HG02840 (cell line): ENCODE measurements around the gene RIBC1.
"Not testable (repeated sequence)": the region's sequence is repeated elsewhere in the genome, so short reads cannot be mapped to it uniquely, and the experiment has no call there.

ENCODE experiments used
- ATAC-seq: cut with Tn5 transposase; IDR thresholded peaks from one replicate; pipeline ENCODE4 v1.9.1; 2021; ENCODE audit warnings: mild to moderate bottlenecking, moderate library complexity, moderate number of reproducible peaks; ENCODE audit not compliant: unreplicated experiment, low FRiP score

The RIBC1 gene

DNA sequence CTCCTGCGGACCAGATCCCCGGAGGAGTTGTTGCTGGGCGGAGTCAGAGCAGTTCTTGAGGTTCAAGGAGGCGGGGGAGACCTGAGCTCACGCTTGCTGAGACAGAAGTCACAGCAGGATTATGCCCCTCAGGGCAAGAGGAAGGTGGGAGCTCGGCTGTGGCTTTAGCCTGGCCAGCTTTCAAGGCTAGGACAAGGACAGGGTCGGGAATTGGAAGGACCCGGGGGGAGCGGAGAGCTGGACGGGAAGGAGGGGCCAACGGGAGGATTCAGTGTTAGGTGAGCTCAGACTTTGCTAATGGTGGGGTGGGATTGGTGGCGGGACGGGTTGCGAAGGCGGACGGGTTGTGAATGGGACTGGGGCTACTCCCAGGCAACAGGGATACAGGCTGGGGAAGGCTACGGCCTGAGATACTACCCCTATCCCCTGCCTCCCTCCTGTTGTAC, at the start of gene RIBC1:
RIBC1 (plus strand) TSS at position 13 of the 446 bp plus-strand sequence. CDS start 3,404 bp downstream, outside the sequence.
- no peak for ATAC-seq

DNA sequence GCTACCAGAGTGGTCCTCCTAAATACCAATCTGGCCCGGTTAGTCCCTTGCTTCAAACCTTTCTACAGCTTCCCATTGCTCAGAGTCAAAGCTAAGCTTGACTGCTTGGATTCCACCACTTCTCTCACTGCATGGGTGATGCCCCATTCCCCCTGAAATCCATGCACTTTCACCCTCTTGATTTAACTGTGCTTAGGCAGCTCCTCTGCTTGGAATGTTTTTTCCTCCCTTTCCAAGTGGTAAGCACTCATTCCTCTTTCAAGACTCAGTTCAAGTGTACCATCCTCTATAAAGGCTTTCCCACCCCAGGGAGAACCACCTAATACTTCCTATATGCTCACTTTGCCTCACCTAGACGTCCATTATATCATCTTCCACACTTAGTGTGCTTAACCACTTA, 49.4 kb upstream of the RIBC1 start:
- ATAC-seq = no peak

DNA sequence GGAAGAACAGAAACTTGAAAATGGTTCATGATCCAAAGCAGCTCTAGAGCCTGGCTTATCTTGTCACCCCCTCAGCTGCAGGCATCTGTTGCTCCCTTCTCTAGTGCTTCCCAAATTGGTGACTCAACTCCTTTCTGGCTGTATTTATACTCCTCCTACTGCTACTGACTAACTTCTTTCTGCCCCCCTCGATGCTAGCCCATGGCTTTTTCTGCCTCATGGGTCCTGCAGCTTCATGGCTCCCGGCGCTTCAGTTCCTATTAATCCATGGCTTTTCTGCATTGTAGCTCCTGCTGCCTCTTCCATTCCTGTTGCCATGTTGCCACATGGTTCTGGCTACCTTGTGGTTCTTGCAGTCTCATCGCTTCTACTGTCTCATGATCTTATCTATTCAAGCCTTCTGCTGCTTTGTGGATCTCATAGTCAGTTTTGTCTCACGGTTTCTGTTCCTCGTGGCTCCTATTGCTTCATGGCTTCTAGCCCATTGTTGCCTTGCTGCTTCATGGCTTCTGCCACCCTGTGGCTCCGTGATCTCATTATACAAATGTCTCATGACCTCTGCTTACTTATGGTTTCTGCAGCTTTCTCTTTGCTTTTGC, 48.4 kb upstream of the RIBC1 start:
- no peak for ATAC-seq

DNA sequence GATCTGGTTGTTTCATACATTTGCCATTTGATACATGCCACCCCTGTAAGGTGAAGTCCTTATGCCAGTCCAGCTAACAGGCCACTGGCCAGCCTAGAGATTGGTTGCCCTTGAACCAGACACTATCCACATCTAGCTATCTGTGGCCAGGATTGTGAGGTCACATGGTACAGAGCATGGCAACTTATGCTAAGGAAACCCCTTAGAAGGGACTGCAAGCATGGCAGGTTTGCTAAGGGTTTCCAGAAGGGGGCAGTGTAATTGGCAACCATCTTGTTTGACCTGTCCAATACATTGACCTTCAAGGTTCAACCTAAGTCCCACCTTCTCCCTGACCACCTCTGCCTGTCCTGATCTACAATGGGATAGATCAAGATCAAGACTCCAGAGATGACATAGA, 47.8 kb upstream of the RIBC1 start:
- ATAC-seq = no peak

DNA sequence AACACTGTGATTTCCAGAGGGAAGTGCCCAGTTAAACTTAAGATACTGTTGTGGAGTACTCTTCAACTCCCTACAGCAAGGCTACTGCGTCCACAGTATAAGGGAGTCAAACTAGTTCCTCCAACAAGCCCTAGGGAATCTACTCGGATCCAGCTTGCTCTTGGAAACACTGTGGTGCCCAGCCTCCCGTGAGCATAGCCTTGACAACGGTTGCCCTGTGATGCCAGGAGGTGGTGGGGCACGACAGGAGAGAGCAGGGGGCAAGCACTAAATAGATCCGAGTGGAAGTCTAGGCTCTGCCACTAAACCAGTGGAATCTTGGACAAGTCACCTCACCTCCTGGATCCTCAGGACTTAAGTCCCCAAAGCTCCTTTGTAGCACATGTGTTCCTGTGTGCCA, 45.8 kb upstream of the RIBC1 start:
- no peak for ATAC-seq

DNA sequence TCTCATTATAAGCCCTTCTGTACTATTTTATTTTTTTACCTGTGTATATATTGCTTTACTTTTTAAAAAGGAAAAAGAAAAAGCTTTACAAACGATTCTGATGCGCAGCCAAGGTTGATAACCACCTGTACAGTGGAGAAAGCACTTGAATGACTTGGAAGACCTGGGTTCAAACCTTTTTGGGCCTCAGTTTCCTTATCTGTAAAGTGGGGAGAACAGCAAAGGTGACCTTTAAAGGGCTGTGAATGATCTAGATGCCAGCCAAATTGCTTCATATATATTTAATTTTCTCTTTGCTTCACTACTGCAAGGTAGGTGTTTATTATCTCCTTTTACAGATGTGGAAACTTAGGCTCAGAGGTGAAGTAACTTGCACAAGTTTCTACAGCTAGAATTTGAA, 45.2 kb upstream of the RIBC1 start:
- ATAC-seq = no peak

DNA sequence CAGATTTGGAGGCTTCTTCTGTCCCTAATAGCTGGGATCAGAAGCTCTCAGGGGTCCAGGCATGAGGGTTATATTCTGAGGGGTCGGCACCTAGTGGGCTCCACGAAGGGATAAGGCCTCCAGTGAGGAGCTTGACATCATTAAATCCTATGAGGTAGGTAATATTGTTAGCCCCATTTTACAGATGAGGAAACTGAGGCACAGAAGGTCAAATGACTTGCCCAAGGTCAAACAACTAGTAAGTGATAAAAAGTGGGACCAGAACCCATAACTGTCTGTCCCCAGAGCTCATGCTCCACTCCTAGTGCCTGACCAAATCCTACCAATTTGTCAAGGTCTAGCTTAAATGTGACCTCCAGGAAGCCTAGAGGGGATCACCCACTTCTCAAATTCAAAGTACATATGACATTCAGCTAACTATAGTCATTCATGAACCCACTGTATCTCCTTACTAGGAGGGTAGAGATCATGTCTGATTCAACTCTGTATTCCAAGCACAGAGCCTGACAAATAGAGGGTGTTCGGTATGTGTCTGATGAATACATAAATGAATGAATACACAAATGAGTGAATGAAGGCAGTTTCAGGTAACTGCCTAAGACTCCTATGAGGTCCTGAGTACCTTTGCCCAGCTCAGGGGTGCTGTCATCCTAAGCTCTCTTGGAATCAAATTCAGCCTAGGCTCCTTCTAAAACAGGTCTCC, 43.5 kb upstream of the RIBC1 start:
- ATAC-seq = no peak

DNA sequence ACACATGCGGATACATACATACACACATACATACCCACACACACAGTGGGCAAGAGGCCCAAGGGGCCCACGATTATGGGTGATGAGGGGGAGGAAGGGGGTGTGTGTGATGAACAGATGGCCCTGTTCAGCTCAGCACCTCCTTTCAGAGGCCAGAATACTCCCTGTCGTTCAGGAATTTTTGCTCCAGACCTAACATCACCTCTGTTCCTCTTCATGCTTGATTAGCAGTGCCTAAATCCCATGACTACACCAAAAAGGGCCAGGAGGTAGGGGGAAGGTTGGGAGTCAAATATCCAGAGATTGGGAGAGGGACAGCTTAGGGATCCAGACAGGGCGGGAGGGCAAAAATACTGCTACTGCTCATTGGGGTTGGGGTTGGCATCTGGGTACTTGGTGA, 42.9 kb upstream of the RIBC1 start:
- ATAC-seq = no peak

DNA sequence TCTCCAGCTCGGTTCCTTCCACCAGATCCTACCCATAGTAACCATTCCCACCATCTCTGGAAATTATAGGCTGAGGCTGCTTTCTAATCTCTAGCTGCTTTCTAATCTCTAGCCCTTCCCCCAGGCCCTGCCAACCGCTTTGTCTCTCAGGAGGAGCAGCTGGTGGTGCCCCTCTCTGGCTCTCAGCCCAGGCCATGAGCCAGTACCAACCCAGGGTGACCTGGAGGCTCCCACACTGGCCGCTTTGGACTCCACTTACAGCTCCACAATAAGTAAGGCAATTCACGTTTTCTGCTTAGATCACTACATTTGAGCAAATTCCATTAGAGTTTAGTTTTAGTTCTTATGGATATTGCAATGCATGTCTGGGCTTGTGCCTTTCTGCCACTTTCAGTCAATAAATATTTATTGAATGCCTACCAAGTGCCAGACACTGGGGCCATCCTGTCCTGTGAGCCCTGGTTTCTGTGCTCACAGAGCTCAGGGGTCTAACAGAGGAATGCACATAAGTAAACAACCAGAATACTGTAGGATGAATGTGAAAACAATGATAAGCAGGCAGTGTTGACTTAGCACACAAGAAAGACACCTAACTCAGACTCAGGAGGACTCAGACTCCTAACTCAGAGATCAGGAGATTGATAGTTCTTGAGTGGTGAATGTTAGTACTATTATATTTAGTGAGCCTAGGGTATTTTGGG, 39.1 kb upstream of the RIBC1 start:
- ATAC-seq = no peak

DNA sequence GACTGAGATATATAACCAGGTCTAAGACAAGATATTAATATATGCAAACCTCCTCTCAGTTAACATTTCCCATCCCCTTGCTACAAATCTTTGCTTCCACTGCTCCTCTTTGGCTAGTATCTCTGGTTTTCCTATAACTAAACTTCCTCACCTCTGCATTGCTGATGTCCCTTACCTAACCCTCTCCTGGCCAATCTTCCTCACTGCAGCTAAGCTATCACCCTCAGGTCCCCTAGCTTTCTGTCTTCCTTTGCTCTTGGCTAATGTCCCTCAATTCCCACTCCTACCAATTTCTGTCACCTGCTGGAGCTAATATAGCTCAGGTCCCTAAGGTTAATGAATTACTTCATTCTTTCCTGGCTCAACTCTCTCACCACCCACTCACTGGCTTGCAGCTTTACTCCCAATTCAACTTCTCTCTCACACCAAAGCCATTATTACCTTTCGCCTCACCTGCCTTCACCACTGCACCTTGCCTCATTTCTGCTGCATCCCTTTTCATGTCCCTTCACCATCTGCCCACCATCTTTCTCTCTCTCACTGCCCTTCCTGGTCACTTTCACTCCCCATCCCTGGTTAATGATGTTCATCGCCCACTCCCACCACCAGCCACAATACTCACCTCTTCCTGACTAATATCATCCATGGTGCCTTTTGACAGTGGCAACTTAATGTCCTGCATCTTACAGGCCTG, 26.9 kb upstream of the RIBC1 start:
- ATAC-seq = no peak

DNA sequence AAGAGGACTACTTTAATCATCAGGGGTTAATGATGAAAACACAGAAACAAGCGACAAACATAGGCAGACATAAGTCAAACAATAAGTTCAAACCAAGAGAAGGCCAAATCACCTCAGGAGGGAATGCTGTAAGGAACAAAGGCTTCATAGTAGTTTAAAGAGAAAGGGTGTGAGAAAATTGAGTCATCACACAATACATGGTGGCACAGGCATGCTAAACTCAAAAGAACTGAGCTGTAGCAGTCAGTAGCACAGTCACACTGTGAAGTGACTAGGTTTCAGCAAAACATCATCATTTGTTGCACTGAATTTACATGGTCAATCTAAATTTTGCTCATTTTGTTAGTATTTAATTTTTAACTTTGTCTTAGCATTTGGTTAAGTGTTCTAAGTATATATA, 24.5 kb upstream of the RIBC1 start:
- no peak for ATAC-seq

DNA sequence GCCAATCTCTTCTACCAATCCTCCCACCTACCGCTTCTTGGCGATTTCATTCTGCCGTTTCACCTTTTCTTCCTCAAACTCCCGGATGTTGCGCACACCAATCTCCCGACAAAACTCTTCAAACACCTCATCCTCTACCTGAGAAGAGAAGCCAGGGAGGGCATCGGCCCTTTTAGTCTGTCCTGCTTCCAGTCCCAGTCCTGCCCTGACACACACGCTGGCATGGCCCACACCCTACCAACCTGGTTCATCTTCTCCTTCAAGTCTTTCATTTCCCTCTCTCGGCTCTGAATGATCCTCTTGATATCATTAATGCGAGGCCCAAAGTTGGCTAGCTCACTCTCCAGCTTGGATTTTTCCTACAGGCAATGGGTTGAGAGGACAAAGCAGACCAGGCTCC, 19.1 kb upstream of the RIBC1 start:
- ATAC-seq = no peak

DNA sequence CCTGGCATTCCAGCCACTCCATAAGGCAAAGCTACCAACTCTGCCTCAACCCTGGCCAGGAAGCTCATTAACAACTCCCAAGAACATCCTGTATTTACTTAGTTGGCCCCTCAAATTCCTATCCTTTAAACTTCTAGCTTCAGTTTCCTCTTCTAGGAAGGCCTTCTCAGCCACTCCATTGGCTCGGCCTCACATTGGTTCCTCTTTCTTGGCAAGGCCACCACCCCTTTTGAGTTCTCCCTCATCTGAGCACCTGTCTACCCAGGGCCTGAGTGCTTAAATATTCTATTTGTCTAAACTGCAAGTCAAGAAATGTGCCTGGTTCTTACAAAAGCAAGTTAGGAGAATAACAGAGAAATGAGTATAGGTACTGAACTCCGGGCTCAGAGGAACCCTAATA, 10.2 kb upstream of the RIBC1 start:
- no peak for ATAC-seq

DNA sequence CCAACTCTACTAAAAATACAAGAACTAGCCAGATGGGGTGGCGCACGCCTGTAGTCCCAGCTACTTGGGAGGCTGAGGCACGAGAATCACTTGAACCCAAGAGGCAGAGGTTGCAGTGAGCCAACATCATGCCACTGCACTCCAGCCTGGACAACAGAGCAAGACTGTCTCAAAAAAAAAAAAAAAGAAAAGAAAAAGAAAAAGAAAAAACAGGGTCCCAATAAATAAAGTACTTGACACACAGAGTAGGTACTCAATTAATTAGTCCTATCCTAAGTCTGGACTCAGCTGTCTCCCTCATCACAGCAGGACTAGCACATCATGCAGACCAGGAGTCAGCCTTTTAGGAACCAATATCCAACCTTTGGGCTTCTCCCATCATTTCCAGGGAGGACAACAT, 2.3 kb upstream of the RIBC1 start:
- not testable (repeated sequence) for ATAC-seq

DNA sequence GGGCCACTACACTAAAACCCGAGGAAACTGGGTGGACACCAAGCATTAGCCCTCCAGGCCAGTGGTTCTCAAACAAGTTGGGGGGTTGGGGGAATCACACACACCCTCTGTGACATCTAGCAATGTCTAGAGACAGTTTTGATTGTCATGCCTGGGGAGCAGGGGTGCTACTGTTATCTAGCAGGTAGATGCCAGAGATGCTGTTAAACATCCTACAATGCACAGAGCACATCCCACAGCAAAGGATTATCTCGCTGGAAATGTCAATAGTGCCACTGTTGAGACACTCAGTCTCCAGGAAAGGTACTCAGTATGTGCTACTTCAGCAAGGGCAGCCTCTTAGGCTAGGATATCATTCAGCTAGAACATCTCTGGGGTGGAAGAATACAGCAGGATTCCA, 1.5 kb upstream of the RIBC1 start:
- no peak for ATAC-seq

DNA sequence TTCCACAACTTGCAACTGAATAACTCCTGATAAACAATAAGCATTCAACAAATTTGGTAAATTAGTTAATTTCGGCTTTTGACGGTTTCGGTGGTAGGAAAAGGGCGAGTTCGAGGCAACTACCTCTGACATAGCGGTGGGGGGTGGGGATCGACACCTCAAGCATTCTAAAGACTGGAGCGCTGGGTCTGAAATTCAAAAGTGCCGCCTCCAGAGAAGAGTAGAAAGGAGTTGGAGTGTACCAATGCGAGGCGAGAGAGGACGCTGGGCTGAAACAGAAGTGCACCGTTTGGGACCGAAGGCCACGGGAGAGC, 944 bp upstream of the RIBC1 start:
- peak; percentile 5 for ATAC-seq

DNA sequence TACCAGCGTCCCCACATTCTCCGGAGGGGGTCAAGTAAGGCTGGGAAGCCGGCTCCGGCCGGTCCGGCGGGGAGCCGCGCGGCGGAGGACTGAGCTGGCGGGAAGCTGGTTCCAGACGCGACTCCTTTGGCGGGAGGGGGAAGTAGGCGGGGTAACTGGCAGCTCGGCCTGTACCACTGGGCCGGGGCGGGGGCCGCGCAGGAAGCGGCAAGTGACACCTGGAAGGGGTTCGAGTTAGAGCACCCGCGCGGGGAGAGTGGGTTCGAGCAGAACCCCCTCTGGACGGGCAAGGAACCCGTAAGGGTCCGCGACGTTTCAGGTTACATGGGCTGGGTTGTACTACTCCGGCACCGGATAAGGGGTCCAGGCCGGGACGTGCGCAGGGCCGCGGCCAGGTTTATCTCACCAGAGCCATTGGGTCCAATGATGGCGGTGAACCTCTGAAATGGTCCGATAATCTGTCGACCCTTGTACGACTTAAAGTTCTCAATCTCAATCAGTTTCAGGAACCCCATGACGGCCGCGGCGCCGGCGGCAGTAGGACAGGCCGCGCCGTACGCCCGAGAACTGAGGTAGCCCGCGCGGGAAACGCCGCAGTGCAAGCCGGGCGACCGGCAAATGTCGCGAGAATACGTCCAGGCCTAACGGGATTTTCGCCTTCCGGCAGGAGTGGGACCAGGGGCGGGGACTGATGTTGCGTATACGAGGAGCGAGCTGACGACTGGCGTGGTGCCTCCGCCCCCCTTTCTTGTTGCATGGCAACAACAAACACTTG, 400 bp upstream of the RIBC1 start, which contains the start of gene SMC1A:
SMC1A (minus strand) TSS at position 569 of the 775 bp plus-strand sequence; CDS start at position 515, 54 bp downstream.
- peak; percentile 92 for ATAC-seq

DNA sequence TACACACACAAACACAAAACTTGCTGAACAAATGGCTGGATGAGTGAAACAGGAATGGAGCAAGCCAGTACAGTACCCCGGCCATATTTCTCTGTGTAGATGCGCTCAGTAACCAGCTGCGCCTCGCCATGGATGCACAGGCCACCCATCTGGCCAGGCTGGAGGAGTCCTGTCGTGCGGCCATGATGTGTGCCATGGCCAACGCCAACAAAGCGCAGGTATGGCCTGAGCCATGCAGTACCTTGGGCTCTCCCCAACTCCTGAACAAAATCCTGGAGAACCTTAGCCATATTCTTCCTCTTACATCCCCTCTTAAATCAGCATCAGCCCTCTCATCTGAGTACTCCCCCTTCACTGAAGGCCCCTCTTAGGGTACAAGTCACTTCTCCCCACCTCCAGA, 7.1 kb downstream of the RIBC1 start:
- ATAC-seq = no peak

DNA sequence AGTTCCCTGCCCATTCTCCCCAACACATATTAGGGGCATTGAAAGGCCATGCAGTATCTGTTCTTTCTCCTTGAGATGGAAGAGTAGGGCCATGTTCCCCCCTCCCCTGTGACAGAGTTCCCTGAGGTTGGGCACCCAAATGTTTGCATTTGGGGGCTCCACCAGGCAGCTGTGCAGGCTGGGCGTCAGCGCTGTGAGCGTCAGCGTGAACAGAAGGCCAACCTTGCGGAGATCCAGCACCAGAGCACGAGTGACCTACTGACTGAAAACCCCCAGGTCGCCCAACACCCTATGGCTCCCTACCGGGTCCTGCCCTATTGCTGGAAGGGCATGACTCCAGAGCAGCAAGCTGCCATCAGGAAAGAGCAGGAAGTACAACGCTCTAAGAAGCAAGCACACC, 7.6 kb downstream of the RIBC1 start:
- no peak for ATAC-seq
